GM21737 (cell line): Measurements from ENCODE around the gene STK25.
A peak's percentile ranks its signal among the peaks of the same experiment; 100 is the strongest.
"Not testable (repeated sequence)": the region's sequence is repeated elsewhere in the genome, so short reads cannot be mapped to it uniquely, and the experiment has no call there.

Source experiments
- ATAC-seq: cut with Tn5 transposase; IDR thresholded peaks from one replicate; pipeline ENCODE4 v1.9.1; 2021; ENCODE audit warnings: mild to moderate bottlenecking, moderate library complexity; ENCODE audit not compliant: unreplicated experiment

STK25 gene

DNA sequence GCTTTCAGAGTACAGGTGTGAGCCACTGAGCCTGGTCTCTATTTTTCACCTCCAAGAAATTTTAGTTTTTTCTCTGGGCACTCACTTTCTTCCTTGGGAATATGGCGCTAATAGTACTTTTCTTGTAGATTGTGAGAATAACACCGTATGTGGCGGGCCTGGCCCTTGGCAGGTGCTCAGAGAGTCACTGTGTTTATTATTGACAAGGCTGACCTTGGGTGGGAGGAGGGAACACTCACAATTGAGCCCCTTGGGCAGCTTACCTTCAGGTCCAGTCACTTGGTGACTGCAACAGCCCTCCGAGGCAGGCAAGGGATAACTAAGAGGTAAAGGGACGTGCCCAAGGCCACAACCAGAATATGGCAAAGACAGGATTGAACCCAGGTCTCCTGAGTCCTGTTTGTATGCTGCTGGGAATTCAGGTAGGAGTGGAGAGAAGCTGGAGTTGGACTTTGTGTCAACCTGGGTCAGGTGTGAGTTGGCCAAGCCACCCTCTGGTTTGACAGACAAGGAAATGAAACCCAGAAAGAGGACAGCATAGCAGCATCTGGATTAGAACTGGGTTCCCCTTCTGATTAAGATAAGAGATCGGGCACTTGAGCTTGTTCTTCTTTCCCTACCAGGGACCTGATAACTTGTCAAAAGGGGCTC lies 2.8 kb upstream of the STK25 start:
- ATAC-seq = no peak

DNA sequence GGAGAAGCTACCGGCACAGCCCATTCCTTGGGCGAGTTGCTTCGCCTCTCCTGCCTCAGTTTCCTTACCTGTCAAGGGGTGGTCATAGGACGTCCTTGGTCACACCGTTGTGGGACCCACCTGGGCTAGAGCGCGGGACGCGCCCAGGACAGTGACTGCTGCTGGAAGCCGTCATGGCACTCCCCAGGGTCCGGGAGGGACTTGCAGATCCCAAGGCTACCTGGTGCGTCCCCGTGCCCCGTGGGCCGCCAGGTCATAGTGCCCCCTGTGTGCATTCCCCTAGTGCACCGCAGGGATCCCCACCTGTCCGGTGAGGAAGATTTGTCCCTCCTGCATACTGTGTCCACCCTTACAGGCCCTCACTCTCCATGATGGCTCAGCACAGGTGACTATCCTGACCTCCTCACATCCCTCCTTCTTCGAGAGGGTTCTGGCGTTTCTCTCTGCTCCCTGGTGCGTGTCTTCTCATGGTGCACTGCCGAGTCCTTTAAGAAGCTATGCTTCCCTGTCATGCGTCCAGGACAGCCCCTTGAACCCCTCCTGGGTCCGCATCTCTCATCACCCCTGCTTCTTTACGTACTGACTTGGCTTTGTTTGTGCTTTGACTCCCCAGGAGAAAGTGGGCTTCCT lies 886 bp upstream of the STK25 start:
- no peak for ATAC-seq

DNA sequence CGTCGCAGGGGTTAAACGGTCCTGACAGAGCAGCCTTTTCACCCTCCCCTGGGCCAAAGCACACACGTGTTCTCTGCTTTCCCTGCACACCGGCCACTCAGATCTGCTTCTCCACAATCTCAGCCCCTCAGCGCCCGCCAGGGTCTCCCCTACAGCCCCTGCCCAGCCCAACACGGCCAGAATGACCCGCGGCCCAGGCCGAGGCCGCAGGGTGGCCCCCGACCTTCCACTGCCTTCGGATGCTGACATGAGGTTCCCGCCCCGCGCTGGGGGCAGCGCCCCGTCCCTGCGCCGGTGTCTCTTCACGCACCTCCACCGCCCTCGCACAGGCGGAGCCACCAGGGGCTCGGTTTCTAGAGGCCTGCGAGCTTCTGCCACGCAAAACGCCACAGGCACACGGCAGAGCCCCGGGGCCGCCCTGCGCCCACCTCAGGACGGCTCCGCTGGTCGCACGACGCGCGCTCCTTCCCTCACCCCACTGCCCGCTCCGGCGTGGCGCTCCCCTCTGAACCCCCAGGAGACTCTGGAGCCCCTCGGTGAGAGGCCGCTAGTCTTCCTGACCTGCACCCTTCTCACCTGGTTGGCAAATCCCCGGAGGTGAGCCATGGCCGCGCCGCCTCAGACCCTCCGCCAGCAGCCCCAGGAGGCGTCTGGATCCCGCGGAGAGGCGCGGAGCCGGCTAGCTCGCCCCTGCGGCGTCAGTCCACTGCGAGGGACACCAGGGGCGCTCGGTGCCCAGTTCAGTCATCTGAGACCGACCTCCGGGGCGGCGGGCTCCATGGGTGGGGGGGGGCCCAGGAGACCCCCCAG lies 749 bp downstream of the STK25 start:
- ATAC-seq = peak; percentile 17

DNA sequence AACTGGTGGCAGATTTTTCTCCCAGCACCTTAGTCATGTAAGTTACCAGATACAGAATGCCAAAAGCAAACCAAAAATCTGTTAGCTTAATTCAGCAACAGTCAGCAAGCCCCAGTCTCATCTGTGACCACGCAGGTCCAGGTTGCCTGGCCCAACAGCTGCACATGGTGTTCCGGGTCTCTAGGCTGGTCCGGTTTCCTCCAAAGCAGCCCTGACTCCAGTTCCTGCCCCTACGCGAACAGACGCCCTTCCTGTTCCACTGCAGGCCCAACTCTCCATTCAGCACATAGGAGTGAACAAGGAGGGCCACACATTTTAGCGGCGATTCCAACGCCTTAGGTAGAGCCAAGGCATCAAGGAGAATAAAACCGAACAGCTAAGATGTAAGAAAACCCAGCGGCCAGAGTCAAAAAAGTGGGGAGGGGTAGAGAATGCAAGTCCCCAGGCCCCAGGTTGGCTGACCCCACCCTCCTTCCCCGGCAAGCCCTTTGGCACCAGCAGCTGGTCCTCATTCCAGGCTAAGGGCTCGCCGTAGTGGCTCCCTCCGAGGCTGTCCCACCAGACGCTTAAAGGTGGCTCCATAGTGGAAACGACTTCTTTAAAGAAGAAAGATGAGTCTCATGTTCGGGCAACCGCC lies 1.5 kb downstream of the STK25 start:
- no peak for ATAC-seq

DNA sequence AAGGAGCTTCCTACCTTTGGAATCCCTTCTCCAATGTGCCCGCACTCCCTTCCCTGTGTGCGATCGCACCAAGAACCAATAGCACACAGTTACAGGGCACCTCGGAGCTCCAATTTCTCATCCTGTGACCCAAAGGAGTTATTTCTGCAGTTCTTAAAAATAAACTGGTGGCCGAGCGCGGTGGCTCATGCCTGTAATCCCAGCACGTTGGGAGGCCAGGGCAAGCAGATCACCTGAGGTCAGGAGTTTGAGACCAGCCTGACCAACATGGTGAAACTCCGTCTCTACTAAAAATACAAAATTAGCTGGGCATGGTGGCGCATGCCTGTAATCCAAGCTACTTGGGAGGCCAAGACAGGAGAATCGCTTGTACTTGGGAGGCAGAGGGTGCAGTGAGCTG lies 2.1 kb downstream of the STK25 start:
- ATAC-seq = not testable (repeated sequence)

DNA sequence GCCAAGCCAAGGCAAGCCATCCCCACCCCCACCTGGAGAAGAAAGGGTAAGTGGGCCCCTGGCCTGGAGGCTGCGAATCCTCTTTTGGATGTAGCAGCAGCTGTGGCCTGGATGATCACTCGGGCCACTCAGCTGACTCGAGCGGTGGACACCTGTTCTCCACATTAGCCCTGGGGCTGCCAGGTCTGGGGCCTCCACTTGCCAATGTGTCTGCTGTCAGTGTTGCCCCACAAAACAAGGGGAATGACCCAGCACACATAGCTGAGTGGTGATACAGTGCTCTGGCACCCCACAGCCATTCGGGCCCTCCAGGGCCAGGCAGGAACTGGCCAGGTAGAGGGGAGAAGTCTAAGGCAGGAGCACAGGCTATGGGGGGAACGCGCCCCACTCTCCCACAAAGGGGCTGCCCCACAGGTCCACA lies 2.6 kb downstream of the STK25 start:
- no peak for ATAC-seq

DNA sequence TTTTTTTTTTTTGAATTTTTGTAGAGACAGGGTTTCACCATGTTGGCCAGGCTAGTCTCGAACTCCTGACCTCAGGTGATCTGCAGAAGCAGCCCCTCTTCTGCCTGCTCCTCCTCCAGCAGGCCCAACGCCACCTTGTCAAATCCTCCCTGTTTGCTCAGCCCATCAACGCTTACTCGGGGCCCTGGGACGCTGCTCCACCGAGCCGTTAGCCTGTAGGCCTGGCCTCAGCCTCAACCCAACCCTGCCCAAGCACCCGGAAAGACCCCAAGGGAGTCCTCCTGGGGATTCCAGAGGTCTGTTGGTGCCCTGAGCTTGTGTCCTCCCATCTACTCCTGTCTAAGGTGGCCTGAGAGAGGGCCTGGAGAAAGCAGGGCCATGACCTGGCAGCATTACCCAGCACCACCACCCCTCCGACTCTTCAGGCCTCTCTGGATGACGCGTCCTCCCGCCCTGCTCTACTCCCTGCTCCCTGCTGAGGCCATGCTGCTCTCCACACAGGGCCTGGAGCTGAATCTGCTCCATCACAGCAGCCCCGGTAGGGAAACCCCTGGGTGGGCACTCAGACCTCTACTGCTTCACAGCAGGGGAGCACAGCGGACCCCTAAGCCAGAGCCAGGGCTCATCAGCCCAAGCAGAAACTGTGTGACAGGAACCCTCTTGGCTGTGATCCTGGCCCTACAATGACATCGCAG lies 3.2 kb downstream of the STK25 start:
- no peak for ATAC-seq

DNA sequence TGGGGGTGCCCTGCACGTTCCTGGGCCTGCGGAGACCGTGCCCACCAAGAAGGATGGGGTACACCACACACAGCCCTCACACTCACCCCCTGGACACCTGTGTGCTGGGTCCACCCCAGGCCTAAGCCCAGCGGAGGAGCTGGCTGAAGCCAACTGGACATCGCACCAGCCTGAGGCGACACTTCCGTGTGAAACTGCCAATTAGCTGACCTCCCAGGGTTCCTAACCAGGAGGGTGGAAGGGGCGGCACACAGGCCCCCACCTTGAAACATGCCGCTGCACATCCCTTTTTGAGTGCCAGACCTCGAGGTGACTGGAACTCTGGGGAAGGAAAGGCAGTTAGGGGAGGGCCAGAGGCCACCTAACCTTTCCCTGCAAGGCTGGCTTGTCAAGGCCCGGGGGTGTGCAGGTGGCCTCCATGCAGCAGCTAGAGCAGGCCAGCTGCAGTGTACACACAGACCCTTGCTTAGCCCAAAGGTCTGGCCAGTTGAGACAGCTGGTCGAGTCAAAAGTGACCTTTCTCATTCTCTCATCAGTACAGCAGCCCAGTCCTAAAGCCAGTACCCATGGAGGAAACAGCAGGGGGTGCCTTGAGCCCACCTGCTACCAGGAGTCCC lies 4.5 kb downstream of the STK25 start:
- no peak for ATAC-seq

DNA sequence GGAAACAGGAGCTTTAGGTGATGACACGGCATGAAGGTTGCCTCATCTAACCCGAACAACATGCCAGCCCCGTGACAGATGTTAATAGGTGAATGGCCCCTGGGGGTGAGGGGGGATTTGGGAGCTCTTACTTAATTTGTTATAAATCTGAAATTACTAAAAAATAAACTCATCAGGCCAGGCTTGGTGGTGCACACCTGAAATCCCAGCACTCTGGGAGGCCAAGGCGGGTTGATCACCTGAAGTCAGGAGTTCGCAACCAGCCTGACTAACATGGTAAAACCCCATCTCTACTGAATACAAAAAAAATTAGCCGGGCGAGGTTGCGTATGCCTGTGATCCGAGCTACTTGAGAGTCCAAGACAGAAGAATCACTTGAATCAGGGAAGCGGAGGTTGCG lies 6.1 kb downstream of the STK25 start:
- no peak for ATAC-seq

DNA sequence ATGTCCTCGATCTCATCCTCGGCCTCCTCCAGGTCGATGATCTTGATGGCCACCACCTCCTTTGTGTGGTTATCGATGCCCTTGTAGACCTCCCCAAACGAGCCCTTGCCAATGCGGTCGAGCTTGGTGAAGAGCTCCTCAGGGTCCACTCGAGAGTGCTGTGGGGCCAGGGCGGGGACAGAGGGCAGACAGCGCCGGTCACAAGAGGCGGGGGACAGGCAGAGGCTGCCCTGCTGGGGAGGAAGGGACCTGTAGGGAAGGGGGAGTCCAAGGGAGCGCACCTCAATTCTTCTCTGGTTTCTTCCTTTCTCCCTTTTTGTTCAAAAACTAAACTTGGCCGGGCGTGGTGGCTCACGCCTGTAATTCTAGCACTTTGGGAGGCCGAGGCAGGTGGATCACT lies 6.8 kb downstream of the STK25 start:
- ATAC-seq = no peak

DNA sequence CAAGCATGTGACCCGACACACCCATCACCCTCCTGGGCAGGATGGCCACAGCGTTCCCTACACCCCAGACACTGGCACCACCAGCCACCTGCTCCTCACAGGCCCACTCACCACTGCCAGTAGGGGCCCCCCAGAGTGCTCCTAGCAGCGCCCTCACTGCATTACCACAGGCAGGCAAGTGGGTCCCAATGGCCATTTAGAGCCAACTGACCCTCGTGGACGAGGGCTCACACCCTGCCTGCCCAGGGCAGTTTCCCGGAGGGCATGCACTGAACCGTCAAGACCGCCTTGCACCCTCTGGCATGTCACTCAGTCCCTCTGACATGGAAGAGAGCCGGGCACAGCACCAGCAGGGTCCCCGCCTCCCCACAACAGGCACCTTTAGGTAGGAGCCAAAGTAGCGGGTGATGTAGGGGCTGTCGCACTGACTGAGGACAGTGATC lies 7.3 kb downstream of the STK25 start:
- no peak for ATAC-seq

DNA sequence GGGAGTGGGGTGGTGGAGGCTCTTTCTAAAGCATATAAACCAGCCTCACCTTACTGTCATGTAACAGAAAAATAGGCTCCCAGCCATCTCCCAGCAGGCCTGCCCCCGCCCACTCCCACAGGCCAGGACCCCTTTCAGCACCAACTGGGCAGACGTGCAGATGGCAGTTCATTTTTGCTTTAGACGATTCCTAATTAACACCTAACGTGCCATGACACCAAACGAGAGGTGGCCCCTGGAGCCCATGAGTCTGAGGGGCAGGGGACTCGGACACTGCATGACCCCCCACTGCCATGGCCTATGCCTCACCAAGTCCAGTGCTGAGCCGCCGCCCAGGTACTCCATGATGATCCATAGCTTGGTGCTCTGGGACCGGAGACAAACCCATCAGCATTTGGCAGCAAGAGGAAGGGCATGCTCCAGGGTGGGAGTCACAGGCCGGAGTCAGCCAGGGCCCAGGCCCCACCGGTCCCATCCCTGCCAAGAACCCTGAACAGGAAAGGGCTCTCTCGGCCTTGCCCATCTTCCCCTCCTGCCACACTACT lies 7.9 kb downstream of the STK25 start:
- ATAC-seq = no peak

DNA sequence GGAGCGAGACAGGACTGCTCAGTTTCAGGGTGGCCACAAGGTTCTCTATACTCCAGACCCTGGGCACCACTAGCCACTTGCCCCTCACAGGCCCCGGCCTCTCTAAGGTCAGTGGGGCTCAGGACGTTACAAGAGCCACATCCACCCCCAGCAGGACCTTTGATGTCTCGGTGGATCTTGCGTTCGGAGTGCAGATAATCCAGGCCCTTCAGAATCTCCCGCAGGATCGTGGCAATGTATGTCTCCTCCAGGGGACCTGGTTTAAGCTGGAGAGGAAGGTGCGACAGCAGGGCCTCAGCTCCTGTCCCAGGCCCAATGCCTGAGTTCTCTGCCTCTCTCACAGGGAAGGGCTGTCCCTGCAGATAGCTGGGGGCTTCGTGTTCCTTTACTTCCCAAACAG lies 8.4 kb downstream of the STK25 start:
- ATAC-seq = no peak

DNA sequence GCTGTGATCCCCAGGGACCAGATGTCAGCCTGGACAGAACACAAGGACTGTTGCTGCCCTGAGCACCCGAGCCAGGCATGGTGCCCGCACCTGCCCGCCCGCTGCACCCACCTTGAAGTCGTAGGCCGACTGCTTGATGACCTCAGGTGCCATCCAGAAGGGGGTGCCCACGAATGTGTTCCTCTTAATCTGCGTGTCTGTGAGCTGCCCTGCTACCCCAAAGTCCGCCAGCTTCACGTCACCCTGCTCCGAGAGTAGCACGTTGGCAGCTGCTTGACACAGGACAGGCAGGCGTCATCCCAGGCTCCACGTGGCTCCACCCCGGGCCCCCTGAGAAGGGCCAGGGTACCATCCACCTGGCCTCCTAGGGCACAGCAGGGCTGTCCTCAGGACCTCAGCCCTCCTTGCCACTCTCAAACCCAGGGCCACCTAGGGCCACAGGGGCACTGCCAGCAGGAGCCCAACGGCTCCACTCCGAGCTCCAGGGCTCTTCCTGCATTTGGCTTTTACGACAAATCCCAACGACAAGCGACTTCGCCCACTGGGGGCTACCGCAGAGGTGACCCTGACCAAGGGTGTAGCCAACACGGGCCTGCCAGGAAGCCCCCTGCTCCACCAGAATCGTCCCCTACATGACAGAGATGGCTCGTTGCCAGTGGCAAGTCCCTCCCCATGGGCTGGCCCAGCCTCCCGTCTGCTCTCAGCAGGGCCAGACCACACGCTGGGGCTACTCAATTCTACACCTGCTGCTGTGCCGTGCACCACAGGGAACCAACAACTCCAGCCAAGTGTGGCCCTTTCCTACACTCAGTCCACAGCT lies 9.0 kb downstream of the STK25 start:
- ATAC-seq = no peak

DNA sequence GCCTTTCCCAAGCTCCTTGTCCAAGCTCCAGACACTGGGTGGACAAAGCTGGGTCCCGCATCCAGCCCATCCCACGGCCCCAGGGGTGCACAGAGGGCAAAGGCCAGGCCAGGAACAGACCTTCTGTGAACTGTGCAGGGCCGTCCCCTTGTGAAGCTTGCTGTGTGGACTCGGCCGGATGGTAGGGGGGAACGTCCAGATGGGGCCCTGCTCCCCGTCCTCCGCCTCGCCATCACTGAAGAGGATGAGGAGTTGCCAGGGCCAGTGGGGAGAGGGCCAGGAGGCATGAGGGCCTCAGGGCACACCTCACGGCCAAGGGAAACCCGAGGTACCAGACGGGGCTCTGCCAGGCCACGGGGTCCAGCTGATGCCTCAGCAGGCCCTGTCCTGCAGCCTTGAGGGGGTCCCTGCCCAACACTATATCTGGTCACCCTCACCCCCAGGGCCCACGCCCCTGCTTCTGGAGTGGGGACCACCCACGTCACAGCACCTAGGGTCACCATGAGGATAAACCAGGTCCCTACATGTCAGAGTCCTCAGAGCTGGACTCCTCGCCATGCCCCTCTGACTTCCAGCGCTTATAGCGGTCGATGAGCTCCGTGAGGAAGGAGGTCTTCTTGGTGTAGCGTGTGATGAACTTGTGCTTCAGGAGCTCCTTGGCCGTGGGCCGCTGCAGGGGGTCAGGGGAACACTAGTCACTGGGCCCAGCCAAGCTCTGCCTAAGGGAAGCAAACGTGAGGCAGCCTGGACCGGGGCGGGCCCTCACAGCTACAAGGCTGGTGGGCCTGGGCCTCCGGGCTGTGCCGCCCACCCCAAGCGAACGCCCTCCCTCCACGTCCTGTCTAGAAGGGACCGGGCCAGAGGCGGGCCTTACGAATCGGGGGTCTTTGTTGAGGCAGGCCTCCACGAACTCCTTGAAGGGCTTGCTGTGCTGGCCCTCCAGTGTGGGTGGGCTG lies 10.0 kb downstream of the STK25 start:
- ATAC-seq = no peak

DNA sequence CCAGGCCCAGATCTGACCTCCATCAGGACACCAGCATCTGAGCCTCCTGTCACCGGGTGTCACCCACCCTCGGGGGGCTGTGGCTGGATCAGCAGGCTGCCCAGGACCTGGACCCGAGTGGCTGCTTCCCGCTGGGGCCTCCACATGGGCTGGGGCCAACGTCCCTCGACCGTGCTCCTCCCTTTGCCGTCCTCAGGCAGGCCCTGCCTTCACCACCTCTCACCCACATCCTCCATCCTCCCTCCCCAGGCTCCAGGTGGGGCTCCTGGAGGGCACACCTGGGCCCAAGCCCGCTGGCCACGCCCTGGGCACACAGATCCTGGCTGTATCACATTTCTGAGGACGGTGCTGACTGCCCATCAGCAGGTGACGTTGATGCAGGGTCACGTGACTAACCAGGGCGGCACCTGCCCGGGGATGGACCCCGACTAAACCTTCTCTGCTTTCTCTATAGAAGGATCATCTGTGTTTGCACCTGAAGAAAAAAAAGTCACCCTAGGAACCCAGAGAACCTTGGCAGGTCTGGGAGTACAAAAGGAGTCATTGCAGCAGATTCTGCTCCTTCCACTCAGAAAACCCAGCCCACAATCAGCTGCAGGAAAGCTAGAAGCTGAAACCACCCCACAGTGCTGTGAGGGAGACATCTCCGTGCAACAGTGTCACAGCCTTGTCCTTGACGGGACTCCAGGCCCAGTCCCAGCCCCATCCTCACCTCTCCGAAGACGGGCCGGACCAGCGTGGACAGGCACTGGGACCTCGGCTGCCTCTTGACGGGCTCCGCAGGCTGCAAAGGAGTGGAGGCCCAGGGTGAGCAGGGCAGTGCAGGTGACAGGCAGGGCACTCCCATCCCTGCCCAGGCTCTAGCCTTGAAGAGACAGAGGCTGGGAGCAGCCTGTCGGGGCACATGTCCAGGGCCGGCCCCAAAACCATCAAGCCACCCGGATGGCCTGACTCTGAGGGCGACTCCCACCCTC lies 11.2 kb downstream of the STK25 start:
- no peak for ATAC-seq
